GM23338 (cell line): ENCODE results near the gene LRMDA. TPM values are rescaled to one million over a fixed set of nuclear protein-coding genes. Genes with fewer than 3 reads are reported as not detected.

Experiments used
- ATAC-seq: fragments of 200-7000 bp; cut with Tn5 transposase; 3 replicates; pipeline ENCODE4 v1.9.1; 2020
- DNase-seq: peaks from one replicate; pipeline ENCODE4 v3.0.0-alpha.2; 2015; ENCODE audit warnings: low spot score
- H2AFZ ChIP-seq: fragments of 200-600 bp; sonication (generic); 2 replicates; pipeline ENCODE4 v1.8.0; 2016; ENCODE audit warnings: antibody characterized with exemption, mild to moderate bottlenecking, moderate library complexity
- H3F3A ChIP-seq: fragments of 200-600 bp; sonication (generic); replicated peaks from 2 replicates; pipeline ENCODE4 v1.8.0; 2017; ENCODE audit warnings: antibody characterized with exemption, mixed run types, low read depth
- H3K27ac ChIP-seq: fragments of 200-600 bp; sonication (generic); 2 replicates; pipeline ENCODE4 v1.6.1; 2016; ENCODE audit warnings: low read depth
- H3K27me3 ChIP-seq: fragments of 200-600 bp; sonication (generic); 2 replicates; pipeline ENCODE4 v1.8.0; 2016; ENCODE audit warnings: mild to moderate bottlenecking, mixed run types, moderate library complexity; ENCODE audit not compliant: insufficient read depth
- H3K36me3 ChIP-seq: fragments of 200-600 bp; sonication (generic); 2 replicates; pipeline ENCODE4 v1.8.0; 2016; ENCODE audit warnings: mild to moderate bottlenecking; ENCODE audit not compliant: insufficient read depth
- H3K4me1 ChIP-seq: fragments of 200-600 bp; sonication (generic); 2 replicates; pipeline ENCODE4 v1.8.0; 2016; ENCODE audit warnings: mild to moderate bottlenecking, moderate library complexity; ENCODE audit not compliant: insufficient read depth
- H3K4me2 ChIP-seq: fragments of 200-600 bp; sonication (generic); 2 replicates; pipeline ENCODE4 v1.7.1; 2017; ENCODE audit warnings: mixed run types
- H3K4me3 ChIP-seq: fragments of 200-600 bp; sonication (generic); 2 replicates; pipeline ENCODE4 v1.6.1; 2016; ENCODE audit warnings: mixed run types
- H3K79me2 ChIP-seq: fragments of 200-600 bp; sonication (generic); replicated peaks from 2 replicates; pipeline ENCODE4 v1.8.0; 2017; ENCODE audit warnings: mild to moderate bottlenecking; ENCODE audit not compliant: insufficient read depth
- H3K9me2 ChIP-seq: fragments of 200-600 bp; sonication (generic); 2 replicates; pipeline ENCODE4 v1.8.0; 2017; ENCODE audit not compliant: insufficient read depth
- H4K20me1 ChIP-seq: fragments of 200-600 bp; sonication (generic); replicated peaks from 2 replicates; pipeline ENCODE4 v1.8.0; 2017; ENCODE audit warnings: mild to moderate bottlenecking; ENCODE audit not compliant: insufficient read depth
- H3K27ac Mint-ChIP-seq: 2 replicates; pipeline ENCODE4 v1.8.0; 2020; ENCODE audit warnings: inconsistent platforms, mild to moderate bottlenecking, moderate library complexity, mixed read lengths
- H3K27me3 Mint-ChIP-seq: 3 replicates; pipeline ENCODE4 v1.8.0; 2022; ENCODE audit warnings: low read depth, mild to moderate bottlenecking, moderate library complexity, mixed read lengths, inconsistent platforms; ENCODE audit not compliant: insufficient read depth, poor library complexity
- H3K36me3 Mint-ChIP-seq: 3 replicates; pipeline ENCODE4 v1.8.0; 2021; ENCODE audit warnings: low read depth, mild to moderate bottlenecking, inconsistent platforms, moderate library complexity, mixed read lengths
- H3K4me1 Mint-ChIP-seq: 3 replicates; pipeline ENCODE4 v1.8.0; 2020; ENCODE audit warnings: mild to moderate bottlenecking, inconsistent platforms, mixed read lengths
- H3K4me3 Mint-ChIP-seq: 3 replicates; pipeline ENCODE4 v1.8.0; 2021; ENCODE audit warnings: moderate library complexity, mild to moderate bottlenecking, inconsistent platforms, mixed read lengths
- H3K9me3 Mint-ChIP-seq: 3 replicates; pipeline ENCODE4 v1.8.0; 2020; ENCODE audit warnings: moderate library complexity, mild to moderate bottlenecking, inconsistent platforms, mixed read lengths
- CREB1 ChIP-seq: fragments of 250-450 bp; sonication (Bioruptor Pico); IDR thresholded peaks from 2 replicates; pipeline ENCODE4 v1.5.0; 2020; ENCODE audit warnings: low read depth, mild to moderate bottlenecking, moderate library complexity
- CTCF ChIP-seq, 2 experiments: fragments of 200-600 bp in 1 of 2; sonication (generic) in 1 of 2; conservative IDR thresholded peaks; 2 replicates each; pipeline versions ENCODE4 v1.5.1 to v1.6.1; 2016 to 2017; ENCODE audit warnings: antibody characterized with exemption in 2 of 2, low read depth in 2 of 2, mild to moderate bottlenecking in 2 of 2, moderate library complexity in 1 of 2
- EZH2 ChIP-seq: fragments of 200-600 bp; sonication (generic); IDR thresholded peaks from one replicate; pipeline ENCODE4 v1.8.0; 2017; ENCODE audit warnings: antibody characterized with exemption, mild to moderate bottlenecking, low read depth; ENCODE audit not compliant: unreplicated experiment
- EZH2phosphoT487 ChIP-seq: fragments of 200-600 bp; sonication (generic); IDR thresholded peaks from one replicate; pipeline ENCODE4 v1.8.1; 2018; ENCODE audit warnings: antibody characterized with exemption; ENCODE audit not compliant: unreplicated experiment
- JUNB ChIP-seq: IDR thresholded peaks from one replicate; pipeline ENCODE4 v1.6.1; 2016; ENCODE audit warnings: antibody characterized with exemption; ENCODE audit not compliant: unreplicated experiment
- NANOG ChIP-seq: IDR thresholded peaks from 2 replicates; pipeline ENCODE4 v1.6.1; 2016; ENCODE audit warnings: antibody characterized with exemption, borderline replicate concordance
- POLR2AphosphoS5 ChIP-seq: IDR thresholded peaks from 2 replicates; pipeline ENCODE4 v1.6.1; 2016; ENCODE audit warnings: antibody characterized with exemption, low read depth
- STAT1 ChIP-seq: IDR thresholded peaks from one replicate; pipeline ENCODE4 v1.6.1; 2016; ENCODE audit warnings: antibody characterized with exemption; ENCODE audit not compliant: unreplicated experiment
- ZNF114 ChIP-seq: fragments of 250-450 bp; sonication (Bioruptor Pico); IDR thresholded peaks from 2 replicates; pipeline ENCODE4 v1.5.0; 2020; ENCODE audit warnings: mild to moderate bottlenecking, moderate library complexity
- ZNF331 ChIP-seq: fragments of 250-450 bp; sonication (Bioruptor Pico); IDR thresholded peaks from 2 replicates; pipeline ENCODE4 v1.5.0; 2020; ENCODE audit warnings: low read depth, mild to moderate bottlenecking, moderate library complexity
- ZNF462 ChIP-seq: fragments of 250-450 bp; sonication (Bioruptor Pico); IDR thresholded peaks from 2 replicates; pipeline ENCODE4 v1.5.0; 2020; ENCODE audit warnings: mild to moderate bottlenecking, moderate library complexity
- polyA plus RNA-seq: library from polyadenylated mRNA; unstranded; fragments of >200 nt; fragmentation: Nextera tagmentation; extraction: Ambion mirVana; gene quantifications from 2 replicates; pipeline ENCODE4 v1.2.1, GENCODE V29; 2016
- total RNA-seq: library from RNA; depleted of rRNA; stranded (reverse); fragments of >200 nt; shearing (Covaris generic); gene quantifications from 2 replicates; pipeline ENCODE4 v1.2.3, GENCODE V29; 2014
- TF ChIP-seq, protein P1 (sequence below): IDR thresholded peaks from one replicate; pipeline ENCODE4 v1.6.1; 2018; ENCODE audit warnings: antibody characterized with exemption; ENCODE audit not compliant: unreplicated experiment
- TF ChIP-seq, protein P2 (sequence below): IDR thresholded peaks from 2 replicates; pipeline ENCODE4 v1.6.1; 2016; ENCODE audit warnings: antibody characterized with exemption

Gene LRMDA
- total and polyA plus RNA-seq, 2 experiments from 2014 or later: 0.90 to 1.8 TPM

- H3K4me2 ChIP-seq: no peak overlapping the region
- no peaks in the 10 kb centered on the region for H3K27me3 Mint-ChIP-seq
Measured at GRCh38 chr10:75779276-75779675, 347.9 kb downstream of the LRMDA start.

More at GRCh38 chr10:75779276-75779675, 347.9 kb downstream of the LRMDA start:
- H3K27ac Mint-ChIP-seq: no peak overlapping the region
- H3K79me2 ChIP-seq: no peaks in the 10 kb centered on the region
- H3K27me3 ChIP-seq: no peaks in the 10 kb centered on the region
- H3K4me1 Mint-ChIP-seq: peaks cover 17% of the 10 kb centered on the region
- no peak overlapping the region for H3K4me3 ChIP-seq
- H3K27ac ChIP-seq: no peak overlapping the region
- H3K9me3 Mint-ChIP-seq: no peaks in the 10 kb centered on the region
- no peaks in the 10 kb centered on the region for H3K36me3 ChIP-seq
- no peak for ATAC-seq
- no peaks in the 10 kb centered on the region for H4K20me1 ChIP-seq
- H3K9me2 ChIP-seq: 0 out of 2 replicates have a peak, but pooled peaks cover 7% of the 10 kb centered on the region
- TF ChIP-seq CTCF (conservative IDR thresholded peaks at IDR 0.05; ENCODE audit: low read depth in 2 of 2) (no peak), POLR2AphosphoS5 (no peak), NANOG (no peak), STAT1 (no peak), ZNF331 (CRISPR knock-in tag) (no peak), JUNB (no peak), ZNF462 (CRISPR knock-in tag) (no peak), ZNF114 (no peak), EZH2phosphoT487 (no peak), CREB1 (no peak), EZH2 (no peak)
- TF ChIP-seq, protein P1, sequence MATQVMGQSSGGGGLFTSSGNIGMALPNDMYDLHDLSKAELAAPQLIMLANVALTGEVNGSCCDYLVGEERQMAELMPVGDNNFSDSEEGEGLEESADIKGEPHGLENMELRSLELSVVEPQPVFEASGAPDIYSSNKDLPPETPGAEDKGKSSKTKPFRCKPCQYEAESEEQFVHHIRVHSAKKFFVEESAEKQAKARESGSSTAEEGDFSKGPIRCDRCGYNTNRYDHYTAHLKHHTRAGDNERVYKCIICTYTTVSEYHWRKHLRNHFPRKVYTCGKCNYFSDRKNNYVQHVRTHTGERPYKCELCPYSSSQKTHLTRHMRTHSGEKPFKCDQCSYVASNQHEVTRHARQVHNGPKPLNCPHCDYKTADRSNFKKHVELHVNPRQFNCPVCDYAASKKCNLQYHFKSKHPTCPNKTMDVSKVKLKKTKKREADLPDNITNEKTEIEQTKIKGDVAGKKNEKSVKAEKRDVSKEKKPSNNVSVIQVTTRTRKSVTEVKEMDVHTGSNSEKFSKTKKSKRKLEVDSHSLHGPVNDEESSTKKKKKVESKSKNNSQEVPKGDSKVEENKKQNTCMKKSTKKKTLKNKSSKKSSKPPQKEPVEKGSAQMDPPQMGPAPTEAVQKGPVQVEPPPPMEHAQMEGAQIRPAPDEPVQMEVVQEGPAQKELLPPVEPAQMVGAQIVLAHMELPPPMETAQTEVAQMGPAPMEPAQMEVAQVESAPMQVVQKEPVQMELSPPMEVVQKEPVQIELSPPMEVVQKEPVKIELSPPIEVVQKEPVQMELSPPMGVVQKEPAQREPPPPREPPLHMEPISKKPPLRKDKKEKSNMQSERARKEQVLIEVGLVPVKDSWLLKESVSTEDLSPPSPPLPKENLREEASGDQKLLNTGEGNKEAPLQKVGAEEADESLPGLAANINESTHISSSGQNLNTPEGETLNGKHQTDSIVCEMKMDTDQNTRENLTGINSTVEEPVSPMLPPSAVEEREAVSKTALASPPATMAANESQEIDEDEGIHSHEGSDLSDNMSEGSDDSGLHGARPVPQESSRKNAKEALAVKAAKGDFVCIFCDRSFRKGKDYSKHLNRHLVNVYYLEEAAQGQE: no peak
- TF ChIP-seq, protein P2, sequence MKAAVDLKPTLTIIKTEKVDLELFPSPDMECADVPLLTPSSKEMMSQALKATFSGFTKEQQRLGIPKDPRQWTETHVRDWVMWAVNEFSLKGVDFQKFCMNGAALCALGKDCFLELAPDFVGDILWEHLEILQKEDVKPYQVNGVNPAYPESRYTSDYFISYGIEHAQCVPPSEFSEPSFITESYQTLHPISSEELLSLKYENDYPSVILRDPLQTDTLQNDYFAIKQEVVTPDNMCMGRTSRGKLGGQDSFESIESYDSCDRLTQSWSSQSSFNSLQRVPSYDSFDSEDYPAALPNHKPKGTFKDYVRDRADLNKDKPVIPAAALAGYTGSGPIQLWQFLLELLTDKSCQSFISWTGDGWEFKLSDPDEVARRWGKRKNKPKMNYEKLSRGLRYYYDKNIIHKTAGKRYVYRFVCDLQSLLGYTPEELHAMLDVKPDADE: no peak
- H2AFZ ChIP-seq: no peak overlapping the region; the same call in 1 of the 2 replicates
- H3F3A ChIP-seq: no peaks in the 10 kb centered on the region
- no peaks in the 10 kb centered on the region; the same call in 2 of the 3 replicates for H3K36me3 Mint-ChIP-seq
- no peak overlapping the region for H3K4me3 Mint-ChIP-seq
- H3K4me1 ChIP-seq: peaks cover 6% of the 10 kb centered on the region
- no peak for DNase-seq
